Limb (tissue), 2 donors: ENCODE results near the gene HAP1.
"Not testable (repeated sequence)": the region's sequence is repeated elsewhere in the genome, so short reads cannot be mapped to it uniquely, and the experiment has no call there.

Experiments
- DNase-seq, 2 donors: peaks; one replicate each; pipeline ENCODE4 v3.0.0-alpha.2; 2016; ENCODE audit errors: extremely low spot score in 2 of 2

The HAP1 gene, protein sequence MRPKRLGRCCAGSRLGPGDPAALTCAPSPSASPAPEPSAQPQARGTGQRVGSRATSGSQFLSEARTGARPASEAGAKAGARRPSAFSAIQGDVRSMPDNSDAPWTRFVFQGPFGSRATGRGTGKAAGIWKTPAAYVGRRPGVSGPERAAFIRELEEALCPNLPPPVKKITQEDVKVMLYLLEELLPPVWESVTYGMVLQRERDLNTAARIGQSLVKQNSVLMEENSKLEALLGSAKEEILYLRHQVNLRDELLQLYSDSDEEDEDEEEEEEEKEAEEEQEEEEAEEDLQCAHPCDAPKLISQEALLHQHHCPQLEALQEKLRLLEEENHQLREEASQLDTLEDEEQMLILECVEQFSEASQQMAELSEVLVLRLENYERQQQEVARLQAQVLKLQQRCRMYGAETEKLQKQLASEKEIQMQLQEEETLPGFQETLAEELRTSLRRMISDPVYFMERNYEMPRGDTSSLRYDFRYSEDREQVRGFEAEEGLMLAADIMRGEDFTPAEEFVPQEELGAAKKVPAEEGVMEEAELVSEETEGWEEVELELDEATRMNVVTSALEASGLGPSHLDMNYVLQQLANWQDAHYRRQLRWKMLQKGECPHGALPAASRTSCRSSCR

DNA sequence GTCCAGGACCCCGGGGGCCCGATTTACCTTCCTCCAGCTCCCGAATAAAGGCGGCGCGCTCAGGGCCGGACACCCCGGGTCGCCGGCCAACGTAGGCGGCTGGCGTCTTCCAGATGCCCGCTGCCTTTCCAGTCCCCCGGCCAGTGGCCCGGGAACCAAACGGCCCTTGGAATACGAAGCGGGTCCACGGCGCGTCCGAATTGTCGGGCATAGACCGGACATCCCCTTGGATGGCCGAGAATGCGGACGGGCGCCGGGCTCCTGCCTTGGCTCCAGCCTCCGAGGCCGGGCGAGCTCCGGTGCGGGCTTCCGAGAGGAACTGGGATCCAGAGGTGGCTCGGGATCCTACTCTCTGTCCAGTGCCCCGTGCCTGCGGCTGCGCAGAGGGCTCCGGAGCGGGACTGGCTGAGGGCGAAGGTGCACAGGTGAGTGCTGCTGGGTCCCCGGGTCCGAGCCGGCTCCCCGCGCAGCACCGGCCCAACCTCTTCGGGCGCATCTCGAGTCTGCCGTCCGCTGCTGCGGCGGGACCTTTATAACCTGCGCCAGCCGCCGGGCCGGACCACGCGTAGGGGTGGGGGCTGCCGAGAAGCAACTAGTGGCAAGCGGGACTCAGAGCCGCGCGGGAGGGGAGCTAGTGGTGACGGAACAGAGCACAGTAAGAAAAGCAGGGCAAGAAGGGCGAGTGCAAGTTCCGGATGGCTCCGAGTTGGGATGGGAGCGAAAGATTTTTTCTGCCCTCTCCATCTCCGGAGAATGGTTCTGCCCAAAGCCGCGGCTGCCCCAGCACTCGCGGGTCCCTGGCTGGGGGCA, at the start of gene HAP1:
TSS of gene HAP1 (minus strand) at position 505 of the 810 bp plus-strand sequence. CDS start at position 496, 9 bp downstream.
- DNase-seq, result peak in 1 of 2 donors; percentile 71

DNA sequence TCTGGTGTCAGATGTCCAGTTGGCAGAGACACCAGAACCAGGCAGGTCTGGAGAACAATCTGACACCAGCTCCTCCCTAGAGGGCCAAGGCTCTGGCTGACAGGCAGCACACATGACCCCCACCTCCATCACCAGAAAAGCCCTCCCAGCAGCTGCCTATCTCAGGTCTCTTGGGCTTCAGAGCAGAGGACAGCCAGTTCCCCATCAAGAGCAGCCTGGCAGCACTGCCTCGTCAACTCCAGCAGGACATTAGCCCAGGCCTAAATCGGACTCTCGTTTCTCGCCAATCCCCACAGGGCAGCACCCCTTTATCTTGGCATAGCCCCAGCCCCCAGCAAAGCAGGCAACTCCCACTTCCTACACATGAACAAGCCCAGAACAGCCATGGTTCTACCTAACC, 47.7 kb upstream of the HAP1 start:
- no peak for DNase-seq

DNA sequence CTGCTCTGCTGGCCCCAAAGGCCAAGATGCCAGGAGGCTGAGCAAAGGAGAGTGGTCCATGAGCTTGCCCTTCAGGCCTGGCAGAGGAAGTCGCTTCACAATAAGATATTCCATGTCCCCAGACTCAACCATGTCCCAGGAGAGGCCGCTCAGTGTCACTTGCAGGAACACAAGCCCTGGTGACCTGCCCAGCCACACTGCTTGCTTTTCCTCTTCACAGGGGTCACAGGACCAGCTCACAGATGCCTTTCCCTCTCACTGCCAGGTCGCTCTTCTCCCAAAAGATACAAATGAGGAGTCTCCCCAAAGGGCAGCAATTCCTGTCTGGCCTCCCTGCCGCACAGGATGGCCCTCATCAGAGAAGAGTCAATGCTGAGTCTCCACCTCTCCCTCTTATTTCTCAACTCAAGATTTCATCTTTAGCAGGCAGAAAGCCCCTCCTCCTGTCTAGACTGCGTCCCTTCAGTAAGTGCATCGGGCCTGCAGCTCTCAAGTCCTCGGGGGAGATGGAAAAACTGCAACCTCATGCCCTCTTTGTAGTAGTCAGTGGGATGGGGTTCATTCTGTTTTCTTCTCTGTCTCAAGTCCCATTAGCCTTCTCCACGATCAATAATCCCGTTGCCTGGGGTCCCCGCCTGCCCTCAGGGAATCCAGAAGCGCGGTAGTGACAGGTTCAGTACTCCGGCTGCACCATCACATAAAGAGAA, 47.1 kb upstream of the HAP1 start:
- DNase-seq, result no peak

DNA sequence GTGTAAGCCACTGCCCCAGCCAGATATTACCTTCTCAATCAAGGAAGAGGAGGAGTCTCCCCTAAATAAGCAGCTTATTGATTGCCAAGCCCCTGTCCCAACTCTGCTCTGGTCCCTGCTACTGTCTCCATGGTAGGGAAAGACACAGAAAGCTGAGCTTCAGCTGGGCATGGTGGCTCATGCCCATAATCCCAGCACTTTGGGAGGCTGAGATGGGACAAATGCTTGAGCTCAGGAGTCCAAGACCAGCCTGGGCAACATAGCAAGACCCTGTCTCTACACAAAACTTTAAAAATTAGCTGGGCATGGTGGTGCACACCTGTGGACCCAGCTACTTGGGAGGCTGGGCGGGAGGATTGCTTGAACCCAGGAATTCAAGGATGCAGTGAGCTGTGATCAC, 45.5 kb upstream of the HAP1 start:
- DNase-seq, result no peak

DNA sequence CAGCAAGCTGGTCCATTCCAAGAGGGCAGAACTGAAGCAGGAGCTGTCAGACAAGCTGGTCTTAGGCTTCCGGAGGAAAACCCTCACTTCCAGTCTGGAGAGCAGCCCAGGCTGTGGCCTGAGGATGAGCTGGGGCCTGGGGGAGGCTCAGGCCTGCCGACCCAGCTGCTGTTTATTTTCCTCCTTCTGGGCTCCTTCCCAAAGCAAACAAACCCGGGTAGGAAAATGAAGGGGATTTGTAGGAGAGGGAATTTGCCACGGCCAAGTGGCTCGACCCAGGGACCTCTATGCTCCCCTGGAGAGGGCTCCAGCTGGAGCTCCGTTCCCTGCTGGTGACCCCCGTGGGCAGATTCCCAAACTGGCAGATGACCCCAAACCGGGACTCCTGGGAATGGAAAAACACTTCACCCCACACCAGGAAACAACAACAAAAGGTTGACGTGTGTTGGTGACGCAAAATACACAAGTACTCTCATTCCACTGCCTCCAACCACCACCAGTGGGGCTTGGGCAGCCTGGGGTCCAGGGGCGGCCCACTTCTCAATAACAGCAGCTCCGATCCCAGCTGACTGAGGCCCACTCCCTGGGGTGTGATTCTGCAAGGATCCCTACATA, 43.2 kb upstream of the HAP1 start:
- DNase-seq, result peak; percentile 66 to 84

DNA sequence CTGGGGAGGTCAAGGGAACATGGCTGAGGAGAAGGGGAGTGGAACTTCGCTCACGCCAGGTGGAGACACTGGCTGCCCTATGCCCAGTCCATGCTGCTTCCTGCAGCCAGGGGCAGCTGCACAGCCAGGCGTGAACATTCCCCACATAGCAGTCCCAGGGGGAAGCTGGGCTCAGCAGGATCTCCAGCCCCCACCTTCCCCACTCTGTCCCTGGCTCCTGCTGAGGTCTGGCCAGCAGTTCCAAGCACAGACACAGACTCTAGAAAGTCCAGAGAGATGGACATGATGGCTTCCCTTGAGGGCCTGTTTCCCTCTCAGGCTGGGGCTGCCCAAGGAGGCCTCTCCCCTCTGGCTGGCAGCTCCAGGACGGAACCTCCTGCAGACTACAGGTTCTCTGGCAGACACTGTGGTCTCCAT, 42.7 kb upstream of the HAP1 start:
- DNase-seq, result peak; percentile 41 to 48

DNA sequence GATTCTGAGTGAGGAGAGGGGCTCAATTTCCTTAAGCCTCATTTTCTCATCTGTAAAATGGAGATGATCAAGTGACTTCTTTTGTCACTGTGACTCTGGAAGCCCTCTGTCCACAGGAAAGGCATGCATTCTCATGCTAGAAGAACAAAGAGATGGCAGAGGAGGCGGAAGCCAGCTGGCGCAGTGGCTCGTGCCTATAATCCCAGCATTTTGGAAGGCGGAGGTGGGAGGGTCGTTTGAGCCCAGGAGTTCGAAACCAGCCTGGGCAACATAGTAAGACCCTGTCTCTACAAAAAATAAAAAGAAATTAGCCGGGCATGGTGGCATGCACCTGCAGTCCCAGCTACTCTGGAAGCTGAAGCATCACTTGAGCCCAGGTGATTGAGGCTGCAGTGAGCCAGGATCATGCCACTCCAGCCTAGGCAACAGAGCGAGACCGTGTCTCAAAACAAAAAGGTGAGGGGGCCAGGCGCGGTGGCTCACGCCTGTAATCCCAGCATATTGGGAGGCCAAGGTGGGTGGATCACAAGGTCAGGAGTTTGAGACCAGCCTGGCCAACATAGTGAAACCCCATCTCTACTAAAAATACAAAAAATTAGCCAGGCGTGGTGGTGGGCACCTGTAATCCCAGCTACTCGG, 41.9 kb upstream of the HAP1 start:
- not testable (repeated sequence) for DNase-seq

DNA sequence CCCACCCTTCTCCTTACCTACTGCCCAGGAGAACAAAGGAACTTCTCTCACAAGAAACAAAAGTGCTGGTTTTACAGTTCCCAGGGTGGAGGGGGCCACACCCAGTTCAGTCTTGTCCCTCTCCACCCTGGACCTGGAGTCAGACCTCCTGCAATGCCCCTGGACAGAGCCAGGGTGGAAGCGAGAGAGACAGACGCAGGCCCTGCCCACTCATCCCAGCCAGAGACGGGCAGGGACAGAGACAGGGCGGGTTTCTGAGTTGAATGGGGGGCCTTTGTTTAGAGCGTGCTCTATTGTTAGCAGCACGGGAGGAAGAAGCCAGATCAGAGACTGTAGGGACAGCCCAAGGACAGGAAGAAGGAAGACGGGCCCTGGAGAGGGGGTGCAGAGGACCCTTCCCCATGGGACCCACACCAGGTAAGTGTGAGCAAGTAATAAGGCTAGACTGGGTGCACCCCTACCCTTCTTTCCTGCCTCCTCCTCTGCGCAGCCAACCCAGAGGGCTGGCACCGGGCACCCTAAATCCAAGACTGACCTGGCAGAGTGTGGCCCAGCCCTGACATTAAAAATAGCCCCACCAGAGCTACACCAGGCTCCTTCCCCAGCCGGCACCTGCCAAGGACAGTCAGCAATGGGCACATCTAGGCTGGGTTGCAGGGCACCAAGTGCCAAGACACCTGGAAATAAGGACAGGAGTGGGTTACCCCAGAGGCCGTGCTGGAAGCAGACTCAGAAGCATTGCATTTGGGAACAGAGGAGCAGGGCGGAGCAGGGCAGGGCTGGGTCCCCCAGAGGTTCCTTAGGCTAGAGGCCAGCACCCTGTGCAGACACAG, 41.2 kb upstream of the HAP1 start:
- no peak for DNase-seq

DNA sequence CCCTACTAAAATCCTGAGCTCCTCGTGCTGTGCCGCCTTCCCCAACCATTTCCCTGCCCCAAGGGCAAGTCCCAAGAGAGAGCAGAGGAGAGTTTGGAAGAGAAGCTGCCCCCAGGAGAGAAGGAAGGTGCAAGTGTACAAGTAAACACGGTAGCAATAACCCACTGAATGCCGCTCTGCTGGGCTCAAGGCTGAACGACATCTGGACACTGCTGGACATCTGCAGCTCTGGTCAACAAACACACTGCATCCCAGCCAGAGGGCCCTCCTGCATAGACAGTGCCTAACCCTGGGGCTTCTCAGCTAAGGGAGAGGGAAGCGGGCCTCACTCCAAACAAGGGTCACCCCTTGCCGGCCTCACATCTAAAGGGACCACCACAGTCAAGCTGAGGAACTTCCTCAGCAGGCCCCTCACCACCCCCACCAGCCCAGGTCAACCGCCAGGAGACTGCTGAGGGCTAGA, 39.3 kb upstream of the HAP1 start:
- no peak for DNase-seq

DNA sequence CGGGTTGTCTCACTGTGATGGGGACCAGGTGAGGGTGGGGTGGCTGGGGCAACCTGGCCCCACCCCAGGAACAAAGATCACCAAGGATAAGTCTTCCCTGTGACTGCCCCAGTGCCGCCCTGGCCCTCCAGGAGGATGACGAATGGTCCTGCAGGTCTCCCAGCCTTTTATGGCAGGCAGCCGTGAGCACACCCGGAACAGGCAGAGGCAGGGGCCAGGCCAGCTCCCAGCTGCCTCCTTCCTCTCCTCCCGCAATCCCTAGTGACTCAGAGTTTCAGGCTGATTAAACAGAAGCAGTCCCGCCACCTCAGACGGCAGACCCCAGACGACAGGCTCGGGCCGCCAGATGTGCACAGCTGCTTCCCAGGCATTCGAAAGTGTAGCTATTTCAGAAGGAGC, 38.7 kb upstream of the HAP1 start:
- peak; percentile 33 to 66 for DNase-seq

DNA sequence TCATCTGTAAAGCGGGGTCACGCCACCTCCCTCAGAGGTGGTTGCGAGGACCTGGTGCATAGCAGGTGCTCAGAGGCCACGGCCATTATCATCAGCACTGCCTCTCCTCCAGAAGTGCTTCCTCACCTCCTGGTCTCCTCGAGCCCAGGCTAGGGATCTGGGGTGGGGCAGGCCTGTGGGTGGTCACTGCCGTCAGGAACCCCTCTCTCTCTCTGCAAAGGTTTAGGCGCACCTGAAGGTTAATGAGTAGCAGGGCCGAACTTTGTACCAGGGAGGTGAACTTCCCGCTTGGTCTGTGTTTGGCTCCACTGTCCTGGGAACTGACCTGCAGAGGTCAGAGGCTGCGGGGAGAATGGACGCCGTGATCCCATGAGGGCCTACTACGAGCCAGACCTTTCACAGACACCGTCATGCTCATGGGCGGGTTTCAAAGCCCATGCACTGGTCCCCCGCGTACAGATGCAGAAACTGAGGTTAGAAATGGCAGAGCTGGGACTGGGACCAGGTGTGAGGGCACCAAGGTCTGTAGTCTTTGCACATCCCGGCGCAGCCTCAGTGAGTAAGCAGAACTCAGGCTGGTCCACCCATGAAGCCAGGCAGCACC, 38.2 kb upstream of the HAP1 start:
- no peak for DNase-seq

DNA sequence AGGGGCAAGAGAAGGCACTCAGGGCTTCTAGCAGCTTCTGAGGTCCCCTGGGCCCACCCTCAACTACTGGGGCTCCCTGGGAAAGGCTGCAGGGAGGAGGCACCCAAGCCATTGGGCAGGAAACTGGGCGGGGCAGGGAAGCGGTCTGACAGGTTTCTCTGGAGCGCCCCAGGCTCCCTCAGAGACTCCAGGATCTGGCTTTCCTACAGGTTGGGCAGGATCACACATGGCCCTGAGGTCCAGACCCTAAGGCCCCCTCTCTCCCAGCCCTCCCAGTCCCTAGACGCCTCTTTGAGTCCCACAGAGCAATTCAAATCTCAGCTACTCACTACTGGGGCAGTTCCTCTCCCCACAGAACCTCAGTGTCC, 37.8 kb upstream of the HAP1 start:
- no peak for DNase-seq

DNA sequence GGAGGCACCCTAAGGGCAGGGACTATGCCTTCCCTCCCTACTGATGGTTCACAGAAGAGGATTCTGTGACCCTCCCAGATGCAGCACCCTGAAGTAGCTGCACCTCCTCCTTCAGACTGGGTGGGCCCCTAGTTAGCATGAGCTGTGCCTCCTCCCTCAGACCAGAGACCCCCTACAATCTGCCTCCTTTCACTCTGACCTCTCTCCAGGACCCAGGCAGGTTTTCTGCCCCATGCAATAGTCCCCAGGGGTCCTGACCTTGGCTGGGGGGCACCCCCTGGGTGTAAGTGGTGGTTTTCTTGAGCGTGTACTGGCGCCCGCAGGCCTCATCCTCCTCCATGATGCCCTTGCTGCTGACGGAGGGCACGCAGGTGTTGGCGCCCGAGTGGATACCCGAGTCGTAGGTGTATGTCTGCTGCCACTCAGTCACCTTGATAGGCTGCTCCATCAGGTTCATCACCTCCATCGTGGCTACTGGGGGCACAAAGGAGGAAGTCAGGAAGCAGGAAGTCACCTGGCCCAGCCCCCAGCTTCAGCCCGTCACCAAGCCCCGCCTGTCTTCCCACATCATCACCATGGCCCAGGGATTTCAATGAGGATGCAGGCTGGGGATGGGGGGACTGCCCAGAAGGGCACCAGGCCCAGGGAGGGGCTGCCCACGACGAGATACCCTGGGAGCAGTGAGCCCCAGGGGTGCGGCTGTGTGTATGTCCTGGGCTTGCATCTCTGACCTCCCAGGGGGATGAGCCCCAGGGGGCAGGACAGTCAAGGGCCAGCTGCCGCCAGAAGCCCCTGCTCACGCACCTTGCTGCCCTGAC, 37.2 kb upstream of the HAP1 start:
- DNase-seq, result no peak

DNA sequence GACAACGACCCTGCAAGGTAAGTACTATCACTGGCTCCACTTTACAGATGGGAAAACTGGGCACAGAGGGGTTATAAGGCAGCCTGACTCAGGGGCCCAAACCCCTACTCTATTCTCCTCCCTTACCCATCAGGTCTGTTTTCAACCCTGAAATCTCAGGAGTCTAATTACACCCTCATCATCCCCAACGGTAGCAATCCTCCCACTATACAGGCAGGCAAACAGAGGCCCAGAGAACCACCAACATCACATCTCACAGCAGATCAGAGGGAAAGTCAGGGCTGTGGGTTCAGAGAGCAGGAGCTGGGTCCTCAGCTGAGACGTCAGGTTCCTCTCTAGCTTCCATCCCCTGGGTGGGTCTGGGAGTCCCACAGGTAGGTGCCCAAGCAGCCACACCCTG, 35.5 kb upstream of the HAP1 start:
- DNase-seq, result no peak

DNA sequence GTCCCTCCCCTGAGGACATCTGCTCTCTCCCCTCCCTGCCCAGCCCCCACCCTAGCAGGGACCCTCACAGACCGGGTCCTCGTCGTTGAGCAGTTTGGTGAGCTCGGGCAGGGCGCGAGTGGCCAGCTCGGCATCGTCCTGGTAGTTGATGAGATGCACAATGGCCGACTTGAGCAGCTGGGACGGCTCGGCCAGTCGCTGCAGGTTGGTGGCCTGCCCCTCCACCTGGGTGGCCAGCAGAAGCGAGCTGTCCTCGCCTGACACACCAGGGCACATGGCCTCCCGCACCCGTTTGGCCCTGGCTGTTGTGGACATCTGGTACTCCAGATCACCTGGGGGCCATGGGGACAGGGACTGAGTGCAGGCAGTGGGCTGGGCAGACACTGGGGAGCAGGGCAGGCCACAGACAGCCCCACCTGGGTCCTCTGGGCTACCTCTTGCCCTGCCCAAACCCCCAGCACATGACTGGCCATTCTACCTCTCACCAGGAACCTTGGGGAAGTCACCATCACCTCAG, 35.0 kb upstream of the HAP1 start:
- DNase-seq, result no peak

DNA sequence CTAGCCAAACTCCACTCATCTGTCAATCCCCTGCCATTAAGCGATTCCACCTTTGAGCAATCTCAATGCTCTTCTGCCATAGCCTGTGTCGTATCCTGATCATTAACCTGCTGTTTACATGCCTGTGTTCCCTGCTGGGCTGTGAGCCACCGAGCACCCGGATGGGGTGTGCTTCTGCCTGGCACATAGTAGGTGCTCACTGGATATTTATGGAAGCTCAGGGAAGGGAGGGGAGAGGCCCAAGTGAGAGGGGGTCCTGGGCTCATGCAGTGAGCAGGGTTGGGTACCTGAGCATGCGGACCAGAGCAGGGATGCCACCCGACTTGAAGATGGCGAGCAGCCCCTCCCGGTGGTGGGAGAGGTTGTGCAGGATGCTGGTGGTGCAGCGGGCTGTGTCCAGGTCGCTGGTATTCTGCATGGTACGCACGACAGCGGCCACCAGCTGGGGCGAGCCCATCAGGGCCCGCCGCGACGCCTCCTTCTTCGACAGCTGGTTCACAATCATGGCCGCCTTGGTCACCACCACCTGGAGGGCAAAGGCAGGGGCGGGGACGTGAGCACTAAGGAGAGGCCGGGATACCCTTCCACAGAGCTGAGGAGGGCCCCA, 34.3 kb upstream of the HAP1 start:
- no peak for DNase-seq

DNA sequence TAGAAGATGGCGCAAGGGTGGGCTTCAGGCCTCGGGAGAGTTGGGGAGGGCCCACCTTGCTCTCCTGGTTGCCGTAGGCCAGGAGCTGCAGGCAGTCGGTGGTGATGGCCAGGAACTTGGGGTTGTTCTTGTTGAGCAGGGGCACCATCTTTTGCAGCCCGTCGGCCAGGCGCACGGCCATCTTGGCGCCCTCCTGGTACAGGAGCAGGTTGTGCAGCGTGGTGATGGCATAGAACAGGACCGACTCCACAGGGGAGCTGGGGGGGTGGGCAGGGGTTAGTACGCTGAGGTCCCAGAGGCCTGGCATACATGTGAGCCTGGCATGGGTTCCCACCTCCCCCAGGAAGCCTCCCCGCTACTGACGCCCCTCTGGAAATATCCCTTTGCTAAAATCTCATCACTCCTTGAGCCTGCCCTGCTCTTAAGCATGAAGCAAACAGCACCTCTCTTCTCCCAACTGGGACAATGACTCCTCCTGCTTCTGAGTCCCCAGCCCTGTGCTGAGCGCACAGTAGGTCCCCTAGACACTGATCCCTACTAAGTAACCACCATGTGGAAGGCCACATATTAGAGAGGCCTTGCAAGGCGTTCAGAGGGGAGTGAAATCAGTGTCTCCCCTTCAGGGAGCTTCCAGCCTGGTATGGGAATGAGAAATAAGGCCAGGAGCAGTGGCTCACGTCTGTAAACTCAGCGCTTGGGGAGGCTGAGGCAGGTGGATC, 33.0 kb upstream of the HAP1 start:
- DNase-seq, result no peak
